CD4-positive, alpha-beta T cell treated with Interleukin-15 for 1 hour (primary cell): ENCODE measurements around the gene RAPGEF4.

Source experiments
- DNase-seq: peaks from one replicate; pipeline ENCODE4 v3.0.0-alpha.2; 2020

RAPGEF4 gene

GRCh38 chr2:172914341-172915008, 178.8 kb downstream of the RAPGEF4 start:
- DNase-seq, result no peak

DNA sequence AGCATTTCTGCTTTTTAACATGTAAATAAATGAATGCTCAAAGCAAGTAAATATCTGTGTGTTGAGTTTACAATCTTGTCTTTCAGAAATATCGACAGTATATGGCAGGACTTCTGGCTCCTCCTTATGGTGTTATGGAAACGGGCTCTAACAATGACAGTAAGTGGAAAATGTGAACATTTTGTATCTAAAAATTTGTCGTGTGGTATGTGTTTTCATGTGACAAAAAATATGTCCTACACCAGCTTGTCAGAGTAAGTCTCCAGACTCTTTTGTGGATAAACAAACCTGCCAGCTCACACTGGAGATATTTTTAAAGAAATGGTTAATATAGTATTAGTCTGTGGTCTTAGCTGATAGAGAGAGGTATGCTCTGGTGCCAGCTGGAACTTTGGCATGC, 182.1 kb downstream of the RAPGEF4 start:
- DNase-seq, result no peak

DNA sequence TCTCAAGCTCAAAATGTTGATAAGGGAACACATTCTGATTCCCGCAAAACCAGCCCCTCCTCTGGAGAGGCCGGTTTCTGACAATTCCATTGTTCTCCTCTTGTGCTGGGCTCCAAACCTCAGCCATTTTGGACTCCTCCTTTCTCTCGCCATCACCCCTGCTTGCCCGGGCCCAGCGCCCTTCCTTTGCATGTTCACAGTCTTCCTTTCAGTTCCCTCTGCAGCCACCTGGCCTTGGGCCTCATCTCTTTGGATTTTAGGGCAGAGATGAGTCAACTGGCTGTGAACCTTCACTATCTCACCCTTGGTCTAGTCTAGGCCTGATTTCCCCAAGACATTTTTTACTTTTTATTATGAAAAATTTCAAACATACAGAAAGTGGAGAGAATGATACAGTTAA, 184.1 kb downstream of the RAPGEF4 start:
- no peak for DNase-seq

DNA sequence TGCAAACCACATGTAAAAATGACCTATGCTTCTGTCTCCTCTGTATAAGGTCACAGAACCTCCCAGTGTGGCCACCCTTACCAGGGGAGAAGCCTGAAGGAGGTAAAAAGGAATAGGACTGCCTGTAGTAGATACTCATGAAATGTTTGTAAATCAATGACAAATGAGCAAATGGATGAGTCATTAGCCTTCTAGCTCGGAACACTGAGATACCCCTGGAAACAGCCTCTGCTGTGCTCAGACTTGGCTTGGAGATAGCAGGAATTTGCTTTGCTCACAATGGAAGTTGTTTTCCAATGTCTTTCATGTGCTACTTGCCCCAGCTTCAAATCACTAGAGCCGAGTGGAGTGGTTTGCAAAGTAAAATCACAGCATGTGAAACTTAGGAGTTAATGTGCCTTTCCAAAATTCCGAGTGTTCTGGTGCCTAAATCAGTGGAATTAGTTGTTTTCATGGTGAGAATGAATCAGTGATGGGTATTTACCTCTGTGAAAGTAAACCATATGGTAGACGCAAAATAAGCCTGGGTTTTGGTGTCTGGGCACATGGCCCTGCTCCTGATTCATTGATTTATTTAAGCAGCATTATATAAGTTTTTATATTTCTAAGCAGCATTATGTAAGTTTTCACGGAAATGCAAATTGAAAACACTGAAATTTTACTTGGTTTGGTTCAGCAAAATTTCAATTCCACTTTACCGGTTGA, 186.0 kb downstream of the RAPGEF4 start:
- no peak for DNase-seq

- no peak for DNase-seq
Measured at GRCh38 chr2:172922306-172922705, 186.7 kb downstream of the RAPGEF4 start.

GRCh38 chr2:172922815-172923214, 187.2 kb downstream of the RAPGEF4 start:
- no peak for DNase-seq

- DNase-seq, result no peak
Measured at GRCh38 chr2:172924097-172924660, 188.5 kb downstream of the RAPGEF4 start.

DNA sequence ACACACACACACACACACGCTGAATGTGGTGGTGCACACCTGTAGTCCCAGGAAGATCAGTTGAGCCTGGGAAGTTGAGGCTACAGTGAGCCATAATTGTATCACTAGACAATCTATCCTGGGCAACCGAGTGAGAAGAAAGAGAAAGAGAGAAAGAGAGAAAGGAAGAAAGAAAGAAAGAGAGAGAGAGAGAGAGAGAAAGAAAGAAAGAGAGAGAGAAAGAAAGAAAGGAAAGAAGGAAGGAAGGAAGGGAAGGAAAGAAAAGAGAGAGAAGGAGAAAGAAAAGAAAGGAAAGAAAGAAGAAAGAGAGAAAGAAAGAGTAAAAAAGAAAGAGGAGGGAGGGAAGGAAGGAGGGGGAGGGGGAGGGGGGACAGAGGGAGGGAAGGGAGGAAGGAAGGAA, 190.0 kb downstream of the RAPGEF4 start:
- DNase-seq, result no peak

GRCh38 chr2:172926785-172927640, 191.4 kb downstream of the RAPGEF4 start:
- no peak for DNase-seq

- no peak for DNase-seq
Measured at GRCh38 chr2:172927641-172928357, 192.2 kb downstream of the RAPGEF4 start.

GRCh38 chr2:172928756-172929155, 193.1 kb downstream of the RAPGEF4 start:
- no peak for DNase-seq

GRCh38 chr2:172929644-172930043, 194.0 kb downstream of the RAPGEF4 start:
- DNase-seq, result no peak

GRCh38 chr2:172930871-172931255, 195.2 kb downstream of the RAPGEF4 start:
- no peak for DNase-seq

DNA sequence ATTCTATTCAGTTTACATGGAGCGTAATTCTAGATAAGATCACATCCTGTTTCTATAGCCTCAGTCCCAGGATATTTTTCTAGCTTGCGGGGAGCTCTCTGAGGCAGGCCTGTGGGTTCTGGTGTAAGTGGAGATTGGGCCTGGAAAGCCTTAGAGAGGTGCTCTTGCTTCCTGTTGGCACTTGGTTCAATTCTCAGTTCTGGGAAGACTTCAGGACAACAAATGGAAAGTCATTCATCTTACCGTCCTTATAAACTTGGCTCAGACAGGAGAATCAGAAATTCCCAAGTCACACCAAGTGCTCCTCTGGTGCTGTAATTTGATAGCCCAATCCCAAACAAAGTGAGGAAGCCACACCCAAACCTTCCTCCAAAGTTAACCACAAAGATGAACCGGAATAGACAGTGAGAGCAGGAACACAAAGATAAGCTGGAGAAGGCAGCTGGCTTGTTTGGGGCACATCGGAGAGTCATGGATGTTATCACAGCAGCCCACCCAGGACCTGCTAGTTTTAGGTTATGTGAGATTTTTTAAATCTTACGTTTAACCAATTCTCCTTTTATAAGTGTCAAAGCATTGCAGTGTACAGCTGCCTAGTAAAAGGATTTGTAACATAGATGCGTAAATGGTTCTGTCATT, 195.7 kb downstream of the RAPGEF4 start:
- DNase-seq, result no peak

- peak; percentile 33 for DNase-seq
Measured at GRCh38 chr2:172931918-172932520, 196.4 kb downstream of the RAPGEF4 start.

GRCh38 chr2:172937884-172938712, 202.5 kb downstream of the RAPGEF4 start:
- DNase-seq, result no peak

GRCh38 chr2:172938713-172939375, 203.2 kb downstream of the RAPGEF4 start:
- DNase-seq, result no peak

DNA sequence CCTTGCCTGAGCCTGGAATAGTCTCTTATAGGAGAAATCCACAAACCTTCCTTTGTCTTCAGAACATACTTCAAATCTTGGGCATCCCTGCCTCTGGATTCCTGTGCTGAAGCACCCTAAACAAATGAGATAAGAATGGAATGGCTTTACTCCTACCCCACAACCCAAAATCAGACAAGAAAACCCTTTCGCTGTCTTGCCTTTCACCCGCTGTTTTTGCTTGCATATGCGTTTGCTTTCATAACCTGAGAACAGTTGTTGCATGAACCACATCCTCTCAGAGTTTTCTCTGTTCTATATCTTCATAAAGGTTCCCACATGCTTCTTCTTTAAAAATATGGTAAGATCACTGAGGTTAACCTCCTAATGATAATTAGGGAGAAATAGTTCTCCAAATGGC, 207.9 kb downstream of the RAPGEF4 start:
- no peak for DNase-seq

DNA sequence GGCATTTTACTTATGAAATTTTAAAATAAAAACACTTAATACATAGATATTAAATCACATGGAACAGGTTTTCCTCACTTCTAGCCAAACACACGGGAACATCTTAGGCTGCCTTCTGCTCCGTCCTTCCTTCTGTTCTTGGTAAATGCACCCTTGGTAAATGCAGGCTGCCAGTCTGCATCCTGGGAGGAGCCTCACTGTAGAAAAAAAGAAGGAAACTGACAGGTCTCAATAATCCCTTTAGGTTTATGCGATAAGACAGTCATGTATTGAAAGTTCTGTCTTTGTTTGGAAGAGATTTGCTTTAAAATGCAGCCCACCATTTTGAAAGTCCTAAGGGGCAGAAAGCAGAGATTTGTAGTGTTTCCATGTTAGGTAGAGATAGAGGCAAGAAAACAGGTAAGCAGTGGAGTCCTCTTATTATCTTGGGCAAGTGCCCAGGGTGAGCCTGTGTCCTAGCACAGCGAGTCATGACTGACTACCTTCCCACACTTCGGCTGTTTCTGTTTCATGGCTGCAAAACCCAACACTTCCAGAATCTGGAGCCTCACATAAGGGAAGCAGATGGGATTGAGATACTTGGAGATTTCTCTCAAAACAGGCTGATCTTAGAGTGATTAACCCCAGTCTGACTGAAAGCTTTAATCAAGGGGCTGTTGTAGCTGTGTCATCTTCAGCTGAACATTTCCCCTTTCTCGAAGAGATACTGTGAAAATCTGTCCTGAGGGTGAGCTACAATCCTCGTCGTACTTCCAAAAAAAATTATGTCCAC, 208.6 kb downstream of the RAPGEF4 start:
- no peak for DNase-seq
